Astrocyte of the cerebellum (primary cell): ENCODE data around the gene SPAG9.

Source experiments
- DNase-seq: peaks from one replicate; pipeline ENCODE4 v3.0.0-alpha.2; 2011; ENCODE audit warnings: low read depth
- H3K4me3 ChIP-seq: 2 replicates; pipeline ENCODE4 v1.5.1; 2011; ENCODE audit warnings: mild to moderate bottlenecking, low read depth, low read length, moderate library complexity
- in situ Hi-C: cut with HindIII; loops from 2 replicates; pipeline ENCODE4 v1.10.0; 2017; ENCODE audit warnings: low sequenced_read_pairs
- TF ChIP-seq, protein P1 (sequence below): IDR thresholded peaks from 2 replicates; pipeline ENCODE4 v1.5.1; 2012; ENCODE audit warnings: low read length, low read depth, moderate library complexity, mild to moderate bottlenecking; ENCODE audit errors: missing control alignments

Gene SPAG9

GRCh38 chr17:51152766-51153209, 32.1 kb upstream of the SPAG9 start:
- DNase-seq, result no peak
- in situ Hi-C loops, result no loop called here
- H3K4me3 ChIP-seq, result peak overlapping the region; percentile 24
- TF ChIP-seq, protein P1, sequence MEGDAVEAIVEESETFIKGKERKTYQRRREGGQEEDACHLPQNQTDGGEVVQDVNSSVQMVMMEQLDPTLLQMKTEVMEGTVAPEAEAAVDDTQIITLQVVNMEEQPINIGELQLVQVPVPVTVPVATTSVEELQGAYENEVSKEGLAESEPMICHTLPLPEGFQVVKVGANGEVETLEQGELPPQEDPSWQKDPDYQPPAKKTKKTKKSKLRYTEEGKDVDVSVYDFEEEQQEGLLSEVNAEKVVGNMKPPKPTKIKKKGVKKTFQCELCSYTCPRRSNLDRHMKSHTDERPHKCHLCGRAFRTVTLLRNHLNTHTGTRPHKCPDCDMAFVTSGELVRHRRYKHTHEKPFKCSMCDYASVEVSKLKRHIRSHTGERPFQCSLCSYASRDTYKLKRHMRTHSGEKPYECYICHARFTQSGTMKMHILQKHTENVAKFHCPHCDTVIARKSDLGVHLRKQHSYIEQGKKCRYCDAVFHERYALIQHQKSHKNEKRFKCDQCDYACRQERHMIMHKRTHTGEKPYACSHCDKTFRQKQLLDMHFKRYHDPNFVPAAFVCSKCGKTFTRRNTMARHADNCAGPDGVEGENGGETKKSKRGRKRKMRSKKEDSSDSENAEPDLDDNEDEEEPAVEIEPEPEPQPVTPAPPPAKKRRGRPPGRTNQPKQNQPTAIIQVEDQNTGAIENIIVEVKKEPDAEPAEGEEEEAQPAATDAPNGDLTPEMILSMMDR, result no peak

GRCh38 chr17:51150932-51151331, 30.3 kb upstream of the SPAG9 start:
- no peak for DNase-seq
- in situ Hi-C loops, result no loop called here
- TF ChIP-seq, protein P1, result no peak
- H3K4me3 ChIP-seq, result no peak overlapping the region

GRCh38 chr17:51149163-51149562, 28.5 kb upstream of the SPAG9 start:
- in situ Hi-C loops, result no loop called here
- no peak overlapping the region for H3K4me3 ChIP-seq
- DNase-seq, result no peak
- TF ChIP-seq, protein P1, result no peak

GRCh38 chr17:51147650-51148049, 27.0 kb upstream of the SPAG9 start:
- in situ Hi-C loops, result no loop called here
- TF ChIP-seq, protein P1, result no peak
- H3K4me3 ChIP-seq, result no peak overlapping the region
- no peak for DNase-seq

DNA sequence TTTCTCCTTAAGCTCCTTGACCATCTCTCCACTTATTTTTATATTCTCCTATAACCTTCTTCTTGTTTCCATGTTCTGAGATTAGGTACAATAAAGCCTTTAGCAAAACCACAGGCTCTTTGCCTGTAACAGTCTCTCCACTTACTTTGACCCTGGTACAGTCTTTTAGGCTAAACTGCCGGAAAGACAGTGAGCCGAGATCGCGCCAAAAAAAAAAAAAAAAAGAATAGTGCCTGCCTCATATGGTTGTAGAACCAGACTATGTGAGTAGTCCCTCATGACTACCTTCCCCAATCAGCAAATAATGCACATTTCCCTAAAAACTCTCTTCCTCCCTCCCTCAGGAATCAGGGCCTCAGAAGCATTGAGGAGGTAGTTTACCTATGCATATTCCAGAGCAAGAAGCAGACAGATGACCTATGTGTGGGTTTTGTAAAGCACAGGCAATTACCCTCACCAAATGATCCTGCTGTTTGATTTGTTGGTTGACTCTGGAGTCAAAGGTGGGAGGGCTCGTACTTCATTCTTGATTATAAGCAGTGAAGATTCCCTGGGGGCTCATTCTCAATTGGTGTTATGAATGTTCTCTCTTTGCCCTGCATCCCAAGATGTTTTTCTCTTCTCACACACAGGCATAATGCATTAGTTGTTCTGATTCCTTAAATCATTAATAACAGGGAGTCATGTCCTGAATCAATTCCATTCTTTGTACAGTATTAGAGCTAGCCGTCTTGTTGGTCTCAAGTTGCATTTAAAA, 23.8 kb upstream of the SPAG9 start:
- in situ Hi-C loops, result no loop called here
- no peak overlapping the region for H3K4me3 ChIP-seq
- no peak for DNase-seq
- TF ChIP-seq, protein P1, result no peak

DNA sequence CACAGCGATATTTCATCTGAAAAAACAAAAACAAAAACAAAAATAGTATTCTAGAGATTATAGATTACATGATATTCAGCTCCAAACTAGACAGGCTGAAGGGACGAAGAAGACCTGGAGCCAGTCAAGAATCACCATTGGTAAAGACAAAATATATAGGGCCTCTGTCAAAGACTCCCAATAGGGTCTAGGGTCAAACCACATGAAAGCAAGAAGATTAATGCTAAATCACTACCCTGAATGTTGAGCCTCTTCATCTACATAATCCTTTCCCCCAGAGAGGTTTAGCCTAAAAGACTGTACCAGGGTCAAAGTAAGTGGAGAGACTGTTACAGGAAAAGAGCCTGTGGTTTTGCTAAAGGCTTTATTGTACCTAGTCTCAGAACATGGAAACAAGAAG, 21.9 kb upstream of the SPAG9 start:
- TF ChIP-seq, protein P1, result no peak
- in situ Hi-C loops, result no loop called here
- DNase-seq, result no peak
- H3K4me3 ChIP-seq, result no peak overlapping the region

DNA sequence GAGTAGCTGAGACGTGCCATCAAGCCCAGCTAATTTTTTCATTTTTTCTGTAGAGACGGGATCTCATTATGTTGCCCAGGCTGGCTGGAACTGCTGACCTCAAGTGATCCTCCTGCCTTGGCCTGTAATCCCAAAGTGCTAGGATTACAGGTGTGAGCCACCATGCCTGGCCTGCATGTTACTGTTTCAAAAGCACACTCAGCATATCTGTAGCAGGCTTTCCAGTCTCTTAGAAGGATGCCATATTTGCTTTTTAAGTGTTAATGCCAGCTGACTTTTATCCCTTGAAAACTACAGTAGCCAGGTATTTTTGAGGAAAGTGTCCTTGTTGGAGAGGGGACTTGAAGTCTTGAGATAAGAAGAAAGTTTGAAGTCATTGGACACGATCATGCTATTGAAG, 15.3 kb upstream of the SPAG9 start:
- DNase-seq, result no peak
- TF ChIP-seq, protein P1, result no peak
- H3K4me3 ChIP-seq, result no peak overlapping the region
- in situ Hi-C loops, result no loop called here
